WTC11 (cell line): Measurements from ENCODE around the gene UMAD1. TPM values are rescaled to one million over a fixed set of nuclear protein-coding genes. Genes with fewer than 3 reads are reported as not detected.
A peak's percentile ranks its signal among the peaks of the same experiment; 100 is the strongest.

ENCODE experiments used
- ATAC-seq: fragments of 200-7000 bp; cut with Tn5 transposase; 2 replicates; pipeline ENCODE4 v1.10.0; 2021; ENCODE audit warnings: mild to moderate bottlenecking, moderate library complexity
- CTCF ChIA-PET: fragments of 300-600 bp; sonication (Branson Sonifier 250); formaldehyde crosslinking; loops from one replicate; lab custom pipeline; 2021; ENCODE audit warnings: antibody characterized with exemption; lab: Charles Lee
- POLR2A ChIA-PET: fragments of 350-600 bp; sonication (Branson Sonifier 250); formaldehyde crosslinking; loops from one replicate; lab custom pipeline; 2021; ENCODE audit warnings: antibody characterized with exemption; lab: Charles Lee
- DNase-seq: peaks from one replicate; pipeline ENCODE4 v3.0.0; 2021; ENCODE audit warnings: low spot score
- H3K27ac Mint-ChIP-seq: 2 replicates; pipeline ENCODE4 v1.8.0; 2021; ENCODE audit warnings: mixed read lengths
- H3K27me3 Mint-ChIP-seq: 2 replicates; pipeline ENCODE4 v1.8.0; 2021; ENCODE audit warnings: low read depth, mild to moderate bottlenecking, moderate library complexity, mixed read lengths
- H3K36me3 Mint-ChIP-seq: 2 replicates; pipeline ENCODE4 v1.8.0; 2021; ENCODE audit warnings: mixed read lengths
- H3K4me1 Mint-ChIP-seq: 2 replicates; pipeline ENCODE4 v1.8.0; 2022; ENCODE audit warnings: mixed read lengths
- H3K4me3 Mint-ChIP-seq: 2 replicates; pipeline ENCODE4 v1.8.0; 2021; ENCODE audit warnings: mild to moderate bottlenecking, moderate library complexity, mixed read lengths
- H3K9me3 Mint-ChIP-seq: 2 replicates; pipeline ENCODE4 v1.8.0; 2021; ENCODE audit warnings: mixed read lengths
- GABPB1 ChIP-seq: sonication (generic); formaldehyde crosslinking; IDR thresholded peaks from 2 replicates; pipeline ENCODE4 v1.8.1; 2023; ENCODE audit warnings: mild to moderate bottlenecking, missing genetic modification reagents
- HMGA2 ChIP-seq: fragments of 250-450 bp; sonication (Bioruptor Pico); IDR thresholded peaks from 2 replicates; pipeline ENCODE4 v1.4.0; 2021; ENCODE audit warnings: mild to moderate bottlenecking, moderate library complexity
- IRF2 ChIP-seq: sonication (generic); formaldehyde crosslinking; IDR thresholded peaks from 2 replicates; pipeline ENCODE4 v1.8.0; 2022; ENCODE audit warnings: low read depth, missing genetic modification reagents, borderline replicate concordance
- MXD4 ChIP-seq: fragments of 250-450 bp; sonication (Bioruptor Pico); IDR thresholded peaks from 2 replicates; pipeline ENCODE4 v1.8.0; 2021; ENCODE audit warnings: mild to moderate bottlenecking, moderate library complexity, borderline replicate concordance
- NFATC4 ChIP-seq: fragments of 250-450 bp; sonication (Bioruptor Pico); IDR thresholded peaks from 2 replicates; pipeline ENCODE4 v1.9.0; 2021; ENCODE audit warnings: mild to moderate bottlenecking
- NFYB ChIP-seq: sonication (generic); formaldehyde crosslinking; conservative IDR thresholded peaks from 2 replicates; pipeline ENCODE4 v1.8.0; 2022; ENCODE audit warnings: low read depth, missing genetic modification reagents
- NR2C2 ChIP-seq: sonication (generic); formaldehyde crosslinking; IDR thresholded peaks from 2 replicates; pipeline ENCODE4 v1.8.0; 2022; ENCODE audit warnings: mild to moderate bottlenecking, missing genetic modification reagents
- RORB ChIP-seq: fragments of 250-450 bp; sonication (Bioruptor Pico); IDR thresholded peaks from 2 replicates; pipeline ENCODE4 v1.9.0; 2021; ENCODE audit warnings: mild to moderate bottlenecking
- SMAD3 ChIP-seq: sonication (generic); formaldehyde crosslinking; IDR thresholded peaks from 2 replicates; pipeline ENCODE4 v1.8.0; 2022; ENCODE audit warnings: missing genetic modification reagents, mild to moderate bottlenecking, borderline replicate concordance
- SMAD4 ChIP-seq: sonication (generic); formaldehyde crosslinking; IDR thresholded peaks from 2 replicates; pipeline ENCODE4 v1.8.0; 2022; ENCODE audit warnings: mild to moderate bottlenecking, missing genetic modification reagents
- TEAD1 ChIP-seq: sonication (generic); formaldehyde crosslinking; IDR thresholded peaks from 2 replicates; pipeline ENCODE4 v1.8.0; 2022; ENCODE audit warnings: mild to moderate bottlenecking, missing genetic modification reagents
- ZNF263 ChIP-seq: sonication (generic); formaldehyde crosslinking; IDR thresholded peaks from 2 replicates; pipeline ENCODE4 v1.8.1; 2022; ENCODE audit warnings: low read depth, mild to moderate bottlenecking, moderate library complexity, missing genetic modification reagents
- ZNF317 ChIP-seq: sonication (generic); formaldehyde crosslinking; IDR thresholded peaks from 2 replicates; pipeline ENCODE4 v1.8.1; 2023; ENCODE audit warnings: low read depth, mild to moderate bottlenecking, moderate library complexity, missing genetic modification reagents, borderline replicate concordance
- ZNF423 ChIP-seq: fragments of 250-450 bp; sonication (Bioruptor Pico); IDR thresholded peaks from 2 replicates; pipeline ENCODE4 v2.1.2; 2022; ENCODE audit warnings: mild to moderate bottlenecking, moderate library complexity
- total RNA-seq: library from RNA; stranded (reverse); gene quantifications from 3 replicates; pipeline ENCODE4 v1.2.3, GENCODE V29; 2021
- TF ChIP-seq, protein P1 (sequence below): fragments of 250-450 bp; sonication (Bioruptor Pico); IDR thresholded peaks from 2 replicates; pipeline ENCODE4 v1.9.0; 2021; ENCODE audit warnings: mild to moderate bottlenecking, borderline replicate concordance
- TF ChIP-seq, protein P2 (sequence below): sonication (generic); formaldehyde crosslinking; IDR thresholded peaks from 2 replicates; pipeline ENCODE4 v1.8.1; 2022; ENCODE audit warnings: mild to moderate bottlenecking, missing genetic modification reagents, moderate library complexity, borderline replicate concordance
- TF ChIP-seq, protein P3 (sequence below): sonication (generic); formaldehyde crosslinking; IDR thresholded peaks from 2 replicates; pipeline ENCODE4 v1.8.0; 2022; ENCODE audit warnings: missing genetic modification reagents
- TF ChIP-seq, protein P4 (sequence below): fragments of 250-450 bp; sonication (Bioruptor Pico); IDR thresholded peaks from 2 replicates; pipeline ENCODE4 v1.9.0; 2021; ENCODE audit warnings: mild to moderate bottlenecking
- TF ChIP-seq, protein P5 (sequence below): fragments of 250-450 bp; sonication (Bioruptor Pico); IDR thresholded peaks from 2 replicates; pipeline ENCODE4 v2.1.2; 2022; ENCODE audit warnings: mild to moderate bottlenecking, moderate library complexity

UMAD1 gene
- total RNA-seq, 1 experiment from 2014 or later: 13.0 TPM

DNA sequence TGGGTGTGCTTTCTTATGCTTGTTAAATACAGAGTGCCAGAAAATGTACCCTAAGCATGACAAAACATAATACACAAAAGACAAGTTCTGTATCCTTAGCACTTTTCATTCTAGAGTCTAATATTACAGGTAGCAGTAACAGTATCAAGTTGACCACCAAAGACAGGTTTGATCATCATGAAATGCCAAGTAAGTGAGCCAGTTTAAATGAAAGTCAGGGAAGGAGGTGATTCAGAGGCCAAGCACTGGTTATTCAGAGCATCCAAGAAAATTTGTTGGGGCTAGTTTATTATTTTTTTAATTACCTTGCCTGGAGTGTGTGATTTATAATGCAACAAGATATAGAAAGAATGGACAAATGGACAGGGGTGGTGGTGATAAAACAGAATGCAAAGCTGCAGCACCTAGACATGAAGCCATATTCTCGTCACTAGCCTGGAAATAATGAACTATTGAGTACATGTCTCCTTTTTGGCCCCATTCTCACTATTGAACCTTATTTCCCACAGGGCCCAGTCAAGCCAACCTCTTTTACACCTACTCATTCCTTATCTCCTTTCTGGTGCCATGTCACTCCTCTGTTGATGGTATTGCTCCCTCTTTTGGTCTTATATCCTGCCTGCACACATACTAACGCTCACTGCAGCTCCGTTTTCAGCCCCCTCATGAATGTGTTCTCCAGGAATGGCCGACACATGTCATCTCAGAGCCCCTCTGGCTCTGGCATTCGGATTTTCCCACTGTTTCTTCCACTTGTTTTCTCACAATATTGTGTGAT lies 249.4 kb downstream of the UMAD1 start (continued):
- TF ChIP-seq, protein P1, sequence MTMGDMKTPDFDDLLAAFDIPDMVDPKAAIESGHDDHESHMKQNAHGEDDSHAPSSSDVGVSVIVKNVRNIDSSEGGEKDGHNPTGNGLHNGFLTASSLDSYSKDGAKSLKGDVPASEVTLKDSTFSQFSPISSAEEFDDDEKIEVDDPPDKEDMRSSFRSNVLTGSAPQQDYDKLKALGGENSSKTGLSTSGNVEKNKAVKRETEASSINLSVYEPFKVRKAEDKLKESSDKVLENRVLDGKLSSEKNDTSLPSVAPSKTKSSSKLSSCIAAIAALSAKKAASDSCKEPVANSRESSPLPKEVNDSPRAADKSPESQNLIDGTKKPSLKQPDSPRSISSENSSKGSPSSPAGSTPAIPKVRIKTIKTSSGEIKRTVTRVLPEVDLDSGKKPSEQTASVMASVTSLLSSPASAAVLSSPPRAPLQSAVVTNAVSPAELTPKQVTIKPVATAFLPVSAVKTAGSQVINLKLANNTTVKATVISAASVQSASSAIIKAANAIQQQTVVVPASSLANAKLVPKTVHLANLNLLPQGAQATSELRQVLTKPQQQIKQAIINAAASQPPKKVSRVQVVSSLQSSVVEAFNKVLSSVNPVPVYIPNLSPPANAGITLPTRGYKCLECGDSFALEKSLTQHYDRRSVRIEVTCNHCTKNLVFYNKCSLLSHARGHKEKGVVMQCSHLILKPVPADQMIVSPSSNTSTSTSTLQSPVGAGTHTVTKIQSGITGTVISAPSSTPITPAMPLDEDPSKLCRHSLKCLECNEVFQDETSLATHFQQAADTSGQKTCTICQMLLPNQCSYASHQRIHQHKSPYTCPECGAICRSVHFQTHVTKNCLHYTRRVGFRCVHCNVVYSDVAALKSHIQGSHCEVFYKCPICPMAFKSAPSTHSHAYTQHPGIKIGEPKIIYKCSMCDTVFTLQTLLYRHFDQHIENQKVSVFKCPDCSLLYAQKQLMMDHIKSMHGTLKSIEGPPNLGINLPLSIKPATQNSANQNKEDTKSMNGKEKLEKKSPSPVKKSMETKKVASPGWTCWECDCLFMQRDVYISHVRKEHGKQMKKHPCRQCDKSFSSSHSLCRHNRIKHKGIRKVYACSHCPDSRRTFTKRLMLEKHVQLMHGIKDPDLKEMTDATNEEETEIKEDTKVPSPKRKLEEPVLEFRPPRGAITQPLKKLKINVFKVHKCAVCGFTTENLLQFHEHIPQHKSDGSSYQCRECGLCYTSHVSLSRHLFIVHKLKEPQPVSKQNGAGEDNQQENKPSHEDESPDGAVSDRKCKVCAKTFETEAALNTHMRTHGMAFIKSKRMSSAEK (CRISPR knock-in tag): no peak
- TF ChIP-seq ZNF423 (CRISPR knock-in tag) (no peak), NR2C2 (CRISPR knock-in tag) (no peak), RORB (CRISPR knock-in tag) (no peak), IRF2 (CRISPR knock-in tag) (no peak), MXD4 (CRISPR knock-in tag) (no peak)
- TF ChIP-seq, protein P2, sequence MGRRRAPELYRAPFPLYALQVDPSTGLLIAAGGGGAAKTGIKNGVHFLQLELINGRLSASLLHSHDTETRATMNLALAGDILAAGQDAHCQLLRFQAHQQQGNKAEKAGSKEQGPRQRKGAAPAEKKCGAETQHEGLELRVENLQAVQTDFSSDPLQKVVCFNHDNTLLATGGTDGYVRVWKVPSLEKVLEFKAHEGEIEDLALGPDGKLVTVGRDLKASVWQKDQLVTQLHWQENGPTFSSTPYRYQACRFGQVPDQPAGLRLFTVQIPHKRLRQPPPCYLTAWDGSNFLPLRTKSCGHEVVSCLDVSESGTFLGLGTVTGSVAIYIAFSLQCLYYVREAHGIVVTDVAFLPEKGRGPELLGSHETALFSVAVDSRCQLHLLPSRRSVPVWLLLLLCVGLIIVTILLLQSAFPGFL (CRISPR knock-in tag): no peak

DNA sequence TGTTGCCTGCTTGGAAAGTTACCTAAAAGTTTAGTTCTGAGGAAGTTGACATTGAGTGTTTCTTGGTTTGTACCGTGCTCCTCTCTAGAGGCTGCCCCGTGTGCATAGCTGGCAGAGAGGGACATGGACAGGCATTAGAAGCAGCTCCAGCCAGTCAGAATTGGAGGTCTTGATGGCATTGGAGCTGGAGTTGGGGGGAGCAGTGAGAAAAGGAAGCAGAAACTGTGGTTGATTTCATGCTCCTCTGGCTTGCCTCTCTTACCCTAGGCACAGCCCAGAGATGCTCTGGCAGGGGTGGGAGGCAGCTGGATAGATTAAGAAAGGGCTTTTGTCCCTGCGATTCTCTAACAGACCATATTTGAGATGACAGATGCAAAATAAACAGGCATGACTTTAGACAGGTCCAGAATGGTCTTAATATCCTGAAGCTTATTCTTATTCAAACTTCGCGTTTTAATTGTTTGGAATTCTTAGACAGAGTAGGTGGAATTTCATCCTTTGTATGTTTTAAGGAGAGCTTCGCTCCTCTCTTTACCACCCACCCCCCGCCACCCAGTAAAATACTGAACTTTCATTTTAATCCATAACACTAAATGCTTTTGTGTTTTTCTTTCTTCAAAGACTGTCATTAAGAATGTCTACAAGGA lies 254.6 kb downstream of the UMAD1 start:
- DNase-seq: no peak
- Mint-ChIP-seq H3K4me1 (peaks cover 31% of the 10 kb centered on the region), H3K9me3 (no peaks in the 10 kb centered on the region), H3K27ac (no peak overlapping the region), H3K4me3 (no peak overlapping the region), H3K36me3 (no peaks in the 10 kb centered on the region), H3K27me3 (no peaks in the 10 kb centered on the region)
- ATAC-seq: peak; percentile 43
- POLR2A ChIA-PET: interaction anchor here (0.8 kb wide), 1 partner anchor 401 kb away, joined by 3 read pairs; no protein-coding TSS in a partner anchor
- CTCF ChIA-PET: interaction anchor here (0.7 to 1.7 kb wide), 3 partner anchors 14 to 141 kb away, joined by 3 to 5 read pairs (median 4); no protein-coding TSS in a partner anchor
- TF ChIP-seq, protein P3, sequence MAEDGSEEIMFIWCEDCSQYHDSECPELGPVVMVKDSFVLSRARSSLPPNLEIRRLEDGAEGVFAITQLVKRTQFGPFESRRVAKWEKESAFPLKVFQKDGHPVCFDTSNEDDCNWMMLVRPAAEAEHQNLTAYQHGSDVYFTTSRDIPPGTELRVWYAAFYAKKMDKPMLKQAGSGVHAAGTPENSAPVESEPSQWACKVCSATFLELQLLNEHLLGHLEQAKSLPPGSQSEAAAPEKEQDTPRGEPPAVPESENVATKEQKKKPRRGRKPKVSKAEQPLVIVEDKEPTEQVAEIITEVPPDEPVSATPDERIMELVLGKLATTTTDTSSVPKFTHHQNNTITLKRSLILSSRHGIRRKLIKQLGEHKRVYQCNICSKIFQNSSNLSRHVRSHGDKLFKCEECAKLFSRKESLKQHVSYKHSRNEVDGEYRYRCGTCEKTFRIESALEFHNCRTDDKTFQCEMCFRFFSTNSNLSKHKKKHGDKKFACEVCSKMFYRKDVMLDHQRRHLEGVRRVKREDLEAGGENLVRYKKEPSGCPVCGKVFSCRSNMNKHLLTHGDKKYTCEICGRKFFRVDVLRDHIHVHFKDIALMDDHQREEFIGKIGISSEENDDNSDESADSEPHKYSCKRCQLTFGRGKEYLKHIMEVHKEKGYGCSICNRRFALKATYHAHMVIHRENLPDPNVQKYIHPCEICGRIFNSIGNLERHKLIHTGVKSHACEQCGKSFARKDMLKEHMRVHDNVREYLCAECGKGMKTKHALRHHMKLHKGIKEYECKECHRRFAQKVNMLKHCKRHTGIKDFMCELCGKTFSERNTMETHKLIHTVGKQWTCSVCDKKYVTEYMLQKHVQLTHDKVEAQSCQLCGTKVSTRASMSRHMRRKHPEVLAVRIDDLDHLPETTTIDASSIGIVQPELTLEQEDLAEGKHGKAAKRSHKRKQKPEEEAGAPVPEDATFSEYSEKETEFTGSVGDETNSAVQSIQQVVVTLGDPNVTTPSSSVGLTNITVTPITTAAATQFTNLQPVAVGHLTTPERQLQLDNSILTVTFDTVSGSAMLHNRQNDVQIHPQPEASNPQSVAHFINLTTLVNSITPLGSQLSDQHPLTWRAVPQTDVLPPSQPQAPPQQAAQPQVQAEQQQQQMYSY (CRISPR knock-in tag): no peak
- TF ChIP-seq, protein P4, sequence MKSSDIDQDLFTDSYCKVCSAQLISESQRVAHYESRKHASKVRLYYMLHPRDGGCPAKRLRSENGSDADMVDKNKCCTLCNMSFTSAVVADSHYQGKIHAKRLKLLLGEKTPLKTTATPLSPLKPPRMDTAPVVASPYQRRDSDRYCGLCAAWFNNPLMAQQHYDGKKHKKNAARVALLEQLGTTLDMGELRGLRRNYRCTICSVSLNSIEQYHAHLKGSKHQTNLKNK (CRISPR knock-in tag): no peak
- no peak for TF ChIP-seq GABPB1 (CRISPR knock-in tag)
- TF ChIP-seq HMGA2 (CRISPR knock-in tag): no peak
- no peak for TF ChIP-seq NFYB (CRISPR knock-in tag)
- no peak for TF ChIP-seq SMAD4 (CRISPR knock-in tag)
- TF ChIP-seq SMAD3 (CRISPR knock-in tag): no peak
- TF ChIP-seq TEAD1 (CRISPR knock-in tag): no peak
- TF ChIP-seq IRF2 (CRISPR knock-in tag): no peak
- no peak for TF ChIP-seq ZNF263 (CRISPR knock-in tag)
- TF ChIP-seq ZNF317 (CRISPR knock-in tag): no peak
- no peak for TF ChIP-seq NFATC4 (CRISPR knock-in tag)
- TF ChIP-seq, protein P5, sequence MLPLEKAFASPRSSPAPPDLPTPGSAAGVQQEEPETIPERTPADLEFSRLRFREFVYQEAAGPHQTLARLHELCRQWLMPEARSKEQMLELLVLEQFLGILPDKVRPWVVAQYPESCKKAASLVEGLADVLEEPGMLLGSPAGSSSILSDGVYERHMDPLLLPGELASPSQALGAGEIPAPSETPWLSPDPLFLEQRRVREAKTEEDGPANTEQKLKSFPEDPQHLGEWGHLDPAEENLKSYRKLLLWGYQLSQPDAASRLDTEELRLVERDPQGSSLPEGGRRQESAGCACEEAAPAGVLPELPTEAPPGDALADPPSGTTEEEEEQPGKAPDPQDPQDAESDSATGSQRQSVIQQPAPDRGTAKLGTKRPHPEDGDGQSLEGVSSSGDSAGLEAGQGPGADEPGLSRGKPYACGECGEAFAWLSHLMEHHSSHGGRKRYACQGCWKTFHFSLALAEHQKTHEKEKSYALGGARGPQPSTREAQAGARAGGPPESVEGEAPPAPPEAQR: no peak
